Motor neuron (in vitro differentiated cells): ENCODE results near the gene ROCK2. TPM values are rescaled to one million over a fixed set of nuclear protein-coding genes. Genes with fewer than 3 reads are reported as not detected.
A peak's percentile ranks its signal among the peaks of the same experiment; 100 is the strongest.
"Not testable (repeated sequence)": the region's sequence is repeated elsewhere in the genome, so short reads cannot be mapped to it uniquely, and the experiment has no call there.

Source experiments
- ATAC-seq, 8 experiments: fragments of 200-7000 bp; cut with Tn5 transposase; replicated peaks in 6 of 8; 2 replicates each; pipeline ENCODE4 v1.8.0; 2021; ENCODE audit warnings: mild to moderate bottlenecking in 8 of 8, moderate library complexity in 8 of 8
- H3K27ac ChIP-seq, 2 donors: fragments of 250-450 bp; sonication (Bioruptor Pico); 2 replicates each; pipeline ENCODE4 v1.9.0; 2021; ENCODE audit warnings: antibody characterized with exemption in 2 of 2, mild to moderate bottlenecking in 2 of 2, moderate library complexity in 1 of 2
- H3K4me1 ChIP-seq, 2 donors: fragments of 250-450 bp; sonication (Bioruptor Pico); replicated peaks in 1 of 2; 2 replicates each; pipeline ENCODE4 v1.6.1; 2021; ENCODE audit warnings: antibody characterized with exemption in 2 of 2, mild to moderate bottlenecking in 2 of 2, moderate library complexity in 1 of 2
- H3K4me3 ChIP-seq, 5 donors: fragments of 250-450 bp; sonication (Bioruptor Pico); 2 replicates each; pipeline ENCODE4 v1.9.0; 2021; ENCODE audit warnings: antibody characterized with exemption in 5 of 5, mild to moderate bottlenecking in 5 of 5, moderate library complexity in 4 of 5
- WGBS, 10 experiments: fragments of 450-650 bp; shearing (Covaris generic); methylation state at CpG; one replicate each; pipeline ENCODE4 v1.0.0; 2022; 5-methylcytosine and 5-hydroxymethylcytosine counted together
- in situ Hi-C, 9 experiments: fragments of 400-800 bp; cut with MboI; loops; one replicate each; pipeline ENCODE4 v1.15.0; 2021; ENCODE audit warnings: low sequenced_read_pairs in 9 of 9, low pct_unique_long_range_greater_than_20kb in 2 of 9; ENCODE audit not compliant: unreplicated experiment in 9 of 9
- total RNA-seq, 8 experiments: library from RNA; unstranded; fragments of 300-600 nt; gene quantifications; 2 replicates each; pipeline versions ENCODE4 v1.2.3 to v1.2.4, GENCODE V29; 2022

Gene ROCK2
- total RNA-seq, 8 experiments from 2014 or later: 17.3 to 36.0 (median 22.4) TPM

- 0 to 81% (median 78%) methylated on average over 1 to 4 of the region's 4 CpGs; no CpG with 5 or more reads in 6 of the 10 experiments for WGBS, 10 experiments
Measured at GRCh38 chr2:11330457-11331142, 13.8 kb downstream of the ROCK2 start.

GRCh38 chr2:11329776-11330175 lies 14.7 kb downstream of the ROCK2 start:
- Histone ChIP-seq H3K27ac (no peak overlapping the region), H3K4me1 (peaks cover 0 to 2% of the 10 kb centered on the region in 2 donors), H3K4me3 (no peak overlapping the region)
- in situ Hi-C loops: no loop called here
- peak in 3 of 8 experiments; percentile 17 to 76 (median 52) for ATAC-seq
- 0 to 100% (median 67%) methylated on average over 1 of the region's 1 CpG for WGBS, 10 experiments

More at GRCh38 chr2:11330457-11331142, 13.8 kb downstream of the ROCK2 start:
- in situ Hi-C loops: no loop called here
- H3K4me3 ChIP-seq: no peak overlapping the region
- no peak overlapping the region for H3K27ac ChIP-seq
- no peak for ATAC-seq
- peaks cover 0 to 2% of the 10 kb centered on the region in 2 donors for H3K4me1 ChIP-seq

- no CpG with 5 or more reads among the region's 1 CpG for WGBS, 10 experiments
- H3K4me3 ChIP-seq, H3K27ac ChIP-seq, H3K4me1 ChIP-seq, in situ Hi-C loops, ATAC-seq: not testable (repeated sequence)
Measured at GRCh38 chr2:11328522-11328921, 15.9 kb downstream of the ROCK2 start.

- no peak overlapping the region for H3K27ac ChIP-seq
- H3K4me3 ChIP-seq: no peak overlapping the region
- in situ Hi-C loops: no loop called here
- 50 to 100% (median 83%) methylated on average over 1 to 2 of the region's 2 CpGs; no CpG with 5 or more reads in 1 of the 10 experiments for WGBS, 10 experiments
- ATAC-seq: no peak
- H3K4me1 ChIP-seq: peaks cover 0 to 2% of the 10 kb centered on the region in 2 donors
Measured at GRCh38 chr2:11327871-11328270, 16.6 kb downstream of the ROCK2 start.

GRCh38 chr2:11326677-11327211 lies 17.7 kb downstream of the ROCK2 start:
- in situ Hi-C loops: no loop called here
- Histone ChIP-seq H3K4me3 (no peak overlapping the region), H3K27ac (no peak overlapping the region), H3K4me1 (peaks cover 0 to 2% of the 10 kb centered on the region in 2 donors)
- WGBS, 10 experiments: 10 to 85% (median 50%) methylated on average over 1 to 4 of the region's 4 CpGs
- peak in 2 of 8 experiments; percentile 28 to 53 for ATAC-seq

- Histone ChIP-seq H3K4me3 (no peak overlapping the region), H3K27ac (no peak overlapping the region)
- in situ Hi-C loops: no loop called here
Measured at GRCh38 chr2:11325961-11326676, 18.3 kb downstream of the ROCK2 start.

GRCh38 chr2:11321847-11322246 lies 22.6 kb downstream of the ROCK2 start:
- in situ Hi-C loops: no loop called here
- WGBS, 10 experiments: 74 to 100% (median 100%) methylated on average over 1 to 3 of the region's 3 CpGs; no CpG with 5 or more reads in 1 of the 10 experiments
- ATAC-seq: no peak

More at GRCh38 chr2:11325961-11326676, 18.3 kb downstream of the ROCK2 start:
- ATAC-seq: peak in 2 of 8 experiments; percentile 39 to 49
- 7 to 76% (median 63%) methylated on average over 2 to 4 of the region's 4 CpGs for WGBS, 10 experiments
- peaks cover 0 to 2% of the 10 kb centered on the region in 2 donors for H3K4me1 ChIP-seq

GRCh38 chr2:11320698-11321492 lies 23.5 kb downstream of the ROCK2 start:
- Histone ChIP-seq H3K27ac (no peak overlapping the region), H3K4me1 (no peaks in the 10 kb centered on the region), H3K4me3 (no peak overlapping the region)
- in situ Hi-C loops: no loop called here
- ATAC-seq: peak in 2 of 8 experiments; percentile 57 to 61
- 95 to 100% (median 98%) methylated on average over 4 to 13 of the region's 17 CpGs for WGBS, 10 experiments

More at GRCh38 chr2:11321847-11322246, 22.6 kb downstream of the ROCK2 start:
- H3K4me3 ChIP-seq: no peak overlapping the region
- H3K4me1 ChIP-seq: no peaks in the 10 kb centered on the region
- H3K27ac ChIP-seq: no peak overlapping the region

GRCh38 chr2:11319939-11320338 lies 24.5 kb downstream of the ROCK2 start:
- no peak for ATAC-seq
- in situ Hi-C loops: no loop called here
- Histone ChIP-seq H3K4me1 (no peaks in the 10 kb centered on the region), H3K4me3 (no peak overlapping the region), H3K27ac (no peak overlapping the region)

- WGBS, 10 experiments: 83 to 100% (median 93%) methylated on average over 1 of the region's 1 CpG; no CpG with 5 or more reads in 1 of the 10 experiments
- Histone ChIP-seq H3K4me3 (no peak overlapping the region), H3K27ac (no peak overlapping the region), H3K4me1 (no peaks in the 10 kb centered on the region)
- ATAC-seq: no peak
- in situ Hi-C loops: no loop called here
Measured at GRCh38 chr2:11315074-11315705, 29.2 kb downstream of the ROCK2 start.

GRCh38 chr2:11314487-11314886 lies 29.9 kb downstream of the ROCK2 start:
- 40 to 88% (median 71%) methylated on average over 1 of the region's 1 CpG; no CpG with 5 or more reads in 2 of the 10 experiments for WGBS, 10 experiments
- Histone ChIP-seq H3K27ac (no peak overlapping the region), H3K4me1 (no peaks in the 10 kb centered on the region), H3K4me3 (no peak overlapping the region)
- ATAC-seq: peak in 1 of 8 experiments; percentile 41
- in situ Hi-C loops: no loop called here

- in situ Hi-C loops: no loop called here
- ATAC-seq: no peak
- 85 to 100% (median 95%) methylated on average over 1 to 6 of the region's 6 CpGs for WGBS, 10 experiments
Measured at GRCh38 chr2:11312770-11313471, 31.5 kb downstream of the ROCK2 start.

More at GRCh38 chr2:11312770-11313471, 31.5 kb downstream of the ROCK2 start:
- no peaks in the 10 kb centered on the region for H3K4me1 ChIP-seq
- H3K27ac ChIP-seq: no peak overlapping the region
- no peak overlapping the region for H3K4me3 ChIP-seq
